HL-60/S4 (cell line): ENCODE data around the gene PI4K2B.
"Not testable (repeated sequence)": the region's sequence is repeated elsewhere in the genome, so short reads cannot be mapped to it uniquely, and the experiment has no call there.

Source experiments
- in situ Hi-C: fragments of 300-500 bp; cut with MboI; formaldehyde crosslinking; loops from 2 replicates; pipeline ENCODE4 v1.14.3; 2022; ENCODE audit warnings: low sequenced_read_pairs

PI4K2B gene

GRCh38 chr4:25233737-25234389 is at the start of gene PI4K2B:
Gene PI4K2B, plus strand, starts transcription at chr4:25234033. Its CDS starts 131 bp downstream, at chr4:25234164.
- in situ Hi-C loops = no loop called here

DNA sequence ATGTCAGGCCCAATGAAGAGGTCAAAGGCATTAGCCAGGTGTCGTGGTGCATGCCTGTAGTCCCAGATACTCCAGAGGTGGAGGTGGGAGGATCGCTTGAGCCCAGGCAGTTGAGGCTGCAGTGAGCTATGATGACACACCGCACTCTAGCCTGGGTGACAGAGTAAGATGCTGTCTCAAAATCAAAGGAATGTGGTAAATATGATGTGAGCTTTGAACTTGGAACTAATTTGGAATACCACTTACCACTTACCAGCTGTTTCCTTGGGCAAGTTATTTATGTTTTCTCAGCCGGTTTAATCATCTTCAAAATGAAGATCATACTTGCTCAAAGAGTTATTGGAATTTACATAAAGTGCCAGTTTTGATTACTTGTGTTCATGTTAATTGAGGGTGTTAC is 49.8 kb upstream of the PI4K2B start:
- in situ Hi-C loops = loop anchor here (25.0 kb wide), 1 partner anchor 178 kb away; no protein-coding TSS in a partner anchor

DNA sequence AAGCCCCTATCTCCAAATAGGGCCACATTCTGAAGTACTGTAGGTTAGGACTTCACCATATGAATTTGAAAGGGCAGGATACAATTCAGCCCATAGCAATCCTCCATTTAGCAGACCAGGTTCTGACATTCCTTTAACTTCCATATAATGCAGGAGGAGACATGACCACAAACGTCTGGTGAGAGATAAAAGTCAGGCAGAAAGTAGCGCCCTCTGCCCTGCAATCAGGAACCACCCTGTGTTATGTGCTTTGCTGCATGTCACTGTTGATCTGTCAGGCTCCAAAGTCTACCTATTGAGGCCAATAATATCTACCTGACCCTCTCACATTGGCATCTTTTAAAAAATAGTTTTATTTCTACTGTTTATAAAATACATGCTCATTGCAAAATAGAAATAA is 43.4 kb upstream of the PI4K2B start:
- in situ Hi-C loops = loop anchor here (25.0 kb wide), 1 partner anchor 172 kb away; no protein-coding TSS in a partner anchor

GRCh38 chr4:25198713-25199112 is 35.1 kb upstream of the PI4K2B start:
- in situ Hi-C loops = loop anchor here (25.0 kb wide), 1 partner anchor 164 kb away; no protein-coding TSS in a partner anchor

DNA sequence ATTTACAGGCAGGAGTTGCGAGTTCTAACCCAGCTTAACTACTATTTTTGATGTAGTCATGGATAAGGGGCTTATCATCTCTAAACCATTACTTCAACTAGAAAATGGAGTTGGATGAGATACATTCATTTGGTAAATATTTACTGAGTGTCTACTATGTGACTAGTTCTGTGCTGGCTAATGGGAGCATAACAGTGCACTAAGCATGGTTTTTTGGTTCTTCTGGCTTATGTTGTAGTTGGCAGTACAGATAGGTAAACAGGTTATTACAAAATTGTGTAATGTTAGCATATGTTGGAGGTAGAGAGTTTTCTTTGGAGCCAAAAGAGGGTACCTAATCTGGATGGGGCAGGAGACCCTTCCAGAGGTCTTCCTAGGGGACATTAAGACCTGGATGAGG is 25.8 kb upstream of the PI4K2B start:
- in situ Hi-C loops = no loop called here

DNA sequence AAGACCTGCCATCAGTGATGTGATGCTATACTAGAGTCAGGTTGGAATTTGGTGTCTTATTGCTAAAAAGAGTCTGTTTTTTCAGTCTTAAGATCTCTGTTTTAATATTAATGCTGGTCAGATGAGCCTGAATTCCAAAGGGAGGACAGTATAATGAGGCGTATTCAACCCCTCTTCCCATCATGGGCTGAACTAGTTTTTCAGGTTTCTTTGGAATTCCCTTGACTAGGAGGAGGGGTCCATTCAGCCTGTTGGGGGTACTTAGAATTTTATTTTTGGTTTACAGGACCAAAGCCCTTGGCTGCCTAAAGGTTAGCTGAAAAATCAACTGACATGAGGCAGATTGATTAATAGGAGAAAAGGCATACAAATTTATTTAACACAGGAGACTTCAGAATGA is 24.1 kb upstream of the PI4K2B start:
- in situ Hi-C loops = no loop called here

DNA sequence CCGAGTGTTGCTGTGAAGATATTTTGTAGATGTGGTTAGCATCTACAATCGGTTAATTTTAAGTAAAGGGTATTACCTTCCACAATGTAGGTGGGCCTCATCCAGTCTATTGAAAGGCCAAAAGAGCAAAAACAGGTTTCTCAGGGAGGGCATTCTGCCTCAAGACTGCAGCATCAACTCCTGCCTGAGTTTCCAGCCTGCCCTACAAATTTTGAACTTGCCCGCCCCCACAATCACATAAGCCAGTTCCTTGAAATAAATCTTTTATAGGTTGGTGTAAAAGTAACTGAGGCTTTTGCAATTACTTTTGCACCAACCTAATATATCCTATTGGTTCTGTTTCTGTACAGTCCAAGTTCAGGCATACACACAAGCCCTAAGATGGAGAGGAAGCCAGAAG is 22.1 kb upstream of the PI4K2B start:
- in situ Hi-C loops = no loop called here

DNA sequence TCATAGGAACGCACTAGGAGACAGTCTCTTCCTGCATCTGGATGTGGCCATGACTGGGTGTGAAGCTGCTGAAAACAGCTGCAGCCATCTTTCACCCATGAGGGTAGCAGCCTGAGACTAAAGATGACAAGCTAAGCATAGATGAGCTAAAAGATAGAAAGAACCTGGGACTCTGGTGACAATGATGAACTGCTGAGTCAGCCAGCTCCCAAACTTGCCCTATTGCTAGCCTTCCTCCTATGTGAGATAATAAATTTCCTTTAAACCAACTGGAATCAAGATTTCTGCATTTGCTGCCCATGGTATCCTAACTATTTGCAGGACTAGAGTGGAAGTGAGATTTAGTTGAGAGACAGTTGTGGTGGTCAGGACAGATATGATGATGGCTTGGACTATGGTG is 21.0 kb upstream of the PI4K2B start:
- in situ Hi-C loops = no loop called here

GRCh38 chr4:25213347-25213979 is 20.4 kb upstream of the PI4K2B start:
- in situ Hi-C loops = no loop called here

DNA sequence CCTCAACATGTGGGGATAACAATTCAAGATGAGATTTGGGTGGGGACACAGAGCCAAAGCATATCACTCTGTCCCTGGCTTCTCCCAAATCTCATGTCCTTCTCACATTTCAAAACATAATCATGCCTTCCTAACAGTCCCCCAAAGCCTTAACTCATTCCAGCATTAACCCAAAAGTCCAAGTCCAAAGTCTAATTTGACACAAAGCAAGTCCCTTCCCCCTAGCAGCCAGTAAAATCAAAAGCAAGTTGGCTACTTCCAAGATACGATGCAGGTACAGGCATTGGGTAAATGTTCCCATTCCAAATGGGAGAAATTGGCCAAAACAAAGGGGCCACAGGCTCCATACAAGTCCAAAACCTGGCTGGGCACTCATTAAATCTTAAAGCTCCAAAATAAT is 19.1 kb upstream of the PI4K2B start:
- in situ Hi-C loops = not testable (repeated sequence)

DNA sequence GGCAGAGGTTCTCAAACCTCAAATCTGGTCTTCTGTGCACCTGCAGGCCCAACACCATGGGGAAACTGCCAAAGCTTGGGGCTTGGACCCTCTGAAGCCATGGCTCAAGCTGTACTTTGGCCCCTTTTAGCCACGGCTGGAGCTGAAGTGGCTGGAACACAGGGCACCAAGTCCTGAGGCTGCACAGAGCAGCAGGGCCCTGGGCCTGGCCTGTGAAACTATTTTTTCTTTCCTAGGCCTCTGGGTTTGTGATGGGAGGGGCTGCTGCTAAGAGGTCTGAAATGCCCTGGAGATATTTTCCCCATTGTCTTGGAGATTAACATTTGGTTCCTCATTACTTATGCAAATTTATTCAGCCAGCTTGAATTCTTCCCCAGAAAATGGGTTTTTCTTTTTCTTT is 18.3 kb upstream of the PI4K2B start:
- in situ Hi-C loops = no loop called here

DNA sequence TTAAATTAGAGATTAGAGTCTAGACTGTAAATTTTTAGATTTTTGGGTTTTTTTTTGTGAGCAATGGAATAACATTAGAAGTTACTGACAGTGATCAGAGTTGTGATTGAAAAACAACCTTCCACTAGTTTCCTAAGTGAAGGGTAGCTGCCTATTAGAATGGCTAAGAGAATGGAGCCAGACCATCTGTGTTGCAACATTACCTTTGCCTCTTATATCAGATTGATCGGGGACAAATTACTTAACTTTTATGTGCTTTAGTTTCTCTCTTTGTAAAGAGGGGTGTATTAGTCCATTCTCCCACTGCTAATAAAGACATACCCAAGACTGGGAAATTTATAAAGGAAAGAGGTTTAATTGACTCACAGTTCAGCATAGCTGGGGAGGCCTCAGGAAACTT is 12.5 kb upstream of the PI4K2B start:
- in situ Hi-C loops = no loop called here

- in situ Hi-C loops = no loop called here
Observed at GRCh38 chr4:25223802-25224375, 9.9 kb upstream of the PI4K2B start.

GRCh38 chr4:25229804-25230203 is 4.0 kb upstream of the PI4K2B start:
- in situ Hi-C loops = no loop called here

GRCh38 chr4:25233194-25233593 is 639 bp upstream of the PI4K2B start:
- in situ Hi-C loops = no loop called here

- in situ Hi-C loops = no loop called here
Observed at GRCh38 chr4:25234390-25235370, 847 bp downstream of the PI4K2B start.

DNA sequence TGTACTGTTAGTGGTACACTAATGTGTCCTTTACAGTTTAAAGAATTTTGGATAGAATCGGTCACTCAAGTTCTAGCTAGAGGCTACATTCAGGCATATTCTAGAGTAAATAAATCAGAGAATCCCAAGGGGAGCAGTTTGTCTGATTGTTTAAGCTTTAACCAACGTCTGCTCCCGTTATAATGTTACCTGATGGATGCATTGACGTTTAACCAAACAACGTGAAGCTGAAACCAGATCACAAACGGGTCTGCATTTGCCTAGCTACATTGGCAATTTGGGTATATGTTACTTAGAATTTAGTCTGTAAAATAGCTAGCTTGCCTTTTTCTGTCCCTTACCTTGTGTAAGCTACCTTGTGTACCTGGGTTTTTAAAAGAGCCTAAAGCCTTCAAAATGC is 1.6 kb downstream of the PI4K2B start:
- in situ Hi-C loops = no loop called here

- in situ Hi-C loops = not testable (repeated sequence)
Observed at GRCh38 chr4:25236030-25236429, 2.2 kb downstream of the PI4K2B start.

- in situ Hi-C loops = no loop called here
Observed at GRCh38 chr4:25236971-25237370, 3.1 kb downstream of the PI4K2B start.

DNA sequence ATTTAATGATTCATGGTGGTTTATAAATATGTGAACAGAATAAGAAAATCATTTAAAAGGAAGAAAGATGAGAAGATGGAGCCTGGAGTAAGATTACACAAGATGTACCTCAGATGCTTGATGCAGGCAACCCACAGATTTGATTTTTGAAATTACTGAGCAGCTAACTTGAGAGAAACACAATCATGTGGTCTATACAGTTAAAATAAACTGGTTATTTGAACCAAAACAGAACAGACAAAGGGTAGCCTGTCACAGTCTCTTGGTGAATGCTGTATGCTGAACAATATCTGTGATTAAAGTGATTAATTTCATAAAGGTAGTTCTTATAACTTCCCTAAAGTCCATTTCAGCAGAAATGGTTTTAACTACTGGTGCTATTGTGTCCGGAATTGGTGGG is 4.2 kb downstream of the PI4K2B start:
- in situ Hi-C loops = no loop called here

- in situ Hi-C loops = not testable (repeated sequence)
Observed at GRCh38 chr4:25239528-25239927, 5.7 kb downstream of the PI4K2B start.
